Mesothelial cell of epicardium (in vitro differentiated cells): ENCODE data around the gene EGFL8. TPM values are rescaled to one million over a fixed set of nuclear protein-coding genes. Genes with fewer than 3 reads are reported as not detected.
"Not testable (repeated sequence)": the region's sequence is repeated elsewhere in the genome, so short reads cannot be mapped to it uniquely, and the experiment has no call there.

Experiments
- DNase-seq, 2 experiments: peaks; one replicate each; pipeline ENCODE4 v3.0.0; 2021; ENCODE audit warnings: low spot score in 2 of 2; ENCODE audit not compliant: unreplicated experiment in 2 of 2
- H3K27ac Mint-ChIP-seq: 2 replicates; pipeline ENCODE4 v1.8.0; 2021; ENCODE audit warnings: mixed read lengths
- H3K27me3 Mint-ChIP-seq: 2 replicates; pipeline ENCODE4 v1.8.0; 2021; ENCODE audit warnings: low read depth, mixed read lengths
- H3K36me3 Mint-ChIP-seq: 2 replicates; pipeline ENCODE4 v1.8.0; 2021; ENCODE audit warnings: mixed read lengths
- H3K4me1 Mint-ChIP-seq: 2 replicates; pipeline ENCODE4 v1.8.0; 2021; ENCODE audit warnings: mixed read lengths
- H3K4me3 Mint-ChIP-seq: 2 replicates; pipeline ENCODE4 v1.8.0; 2021; ENCODE audit warnings: mild to moderate bottlenecking, moderate library complexity, mixed read lengths
- H3K9me3 Mint-ChIP-seq: 2 replicates; pipeline ENCODE4 v1.8.0; 2021; ENCODE audit warnings: mixed read lengths
- total RNA-seq: library from RNA; stranded (reverse); gene quantifications from 3 replicates; pipeline ENCODE4 v1.2.1, GENCODE V29; 2021
- TF ChIP-seq, protein P1 (sequence below): fragments of 200-600 bp; sonication (generic); IDR thresholded peaks from one replicate; pipeline ENCODE4 v1.5.0; 2021; ENCODE audit warnings: antibody characterized with exemption; ENCODE audit not compliant: unreplicated experiment

The EGFL8 gene
- total RNA-seq, 1 donor from 2014 or later, result 48.3 TPM

DNA sequence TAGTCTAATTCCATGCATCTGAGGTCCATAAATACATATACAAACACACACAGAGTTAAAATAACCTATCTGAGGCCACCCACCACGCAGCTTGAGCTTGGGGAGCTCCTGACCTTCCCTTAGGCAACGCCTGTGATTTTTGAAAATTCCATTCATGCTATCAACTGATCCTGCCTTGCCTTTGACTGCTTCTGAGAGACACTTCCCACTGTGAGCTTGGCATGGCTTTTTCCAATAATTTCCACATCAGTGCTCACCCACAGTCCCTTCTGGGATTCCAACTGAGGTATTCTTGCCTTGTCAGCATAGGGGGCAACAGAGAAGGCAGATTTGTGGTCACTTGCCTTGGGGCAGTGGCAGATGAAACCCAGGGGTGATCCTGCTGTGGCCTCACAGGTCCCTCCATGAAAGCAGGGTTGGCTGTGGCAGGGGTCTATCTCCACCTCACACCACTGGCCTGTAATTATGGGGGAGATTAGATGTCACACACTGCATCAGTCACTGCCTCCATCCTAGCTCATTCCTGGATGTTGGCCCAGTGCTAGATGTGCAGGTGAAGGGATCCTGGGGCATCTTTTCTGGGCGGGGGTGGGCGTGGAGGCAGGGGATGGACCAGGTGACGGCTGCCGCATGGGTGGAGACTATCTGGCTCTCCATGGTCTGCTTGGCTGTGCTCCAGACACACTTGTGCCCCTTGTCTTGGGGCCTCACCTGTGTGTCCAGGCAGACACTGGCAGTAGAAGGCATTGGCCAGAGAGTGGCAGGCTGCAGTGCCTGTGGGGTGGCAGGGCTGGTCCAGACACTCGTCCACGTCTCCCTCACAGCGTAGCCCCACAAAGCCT, 39.3 kb downstream of the EGFL8 start:
- no peak for DNase-seq
- Mint-ChIP-seq H3K27me3 (peaks cover 15% of the 10 kb centered on the region), H3K4me1 (peaks cover 2% of the 10 kb centered on the region), H3K9me3 (peaks cover 8% of the 10 kb centered on the region), H3K4me3 (no peak overlapping the region), H3K36me3 (no peaks in the 10 kb centered on the region), H3K27ac (no peak overlapping the region)
- TF ChIP-seq, protein P1, sequence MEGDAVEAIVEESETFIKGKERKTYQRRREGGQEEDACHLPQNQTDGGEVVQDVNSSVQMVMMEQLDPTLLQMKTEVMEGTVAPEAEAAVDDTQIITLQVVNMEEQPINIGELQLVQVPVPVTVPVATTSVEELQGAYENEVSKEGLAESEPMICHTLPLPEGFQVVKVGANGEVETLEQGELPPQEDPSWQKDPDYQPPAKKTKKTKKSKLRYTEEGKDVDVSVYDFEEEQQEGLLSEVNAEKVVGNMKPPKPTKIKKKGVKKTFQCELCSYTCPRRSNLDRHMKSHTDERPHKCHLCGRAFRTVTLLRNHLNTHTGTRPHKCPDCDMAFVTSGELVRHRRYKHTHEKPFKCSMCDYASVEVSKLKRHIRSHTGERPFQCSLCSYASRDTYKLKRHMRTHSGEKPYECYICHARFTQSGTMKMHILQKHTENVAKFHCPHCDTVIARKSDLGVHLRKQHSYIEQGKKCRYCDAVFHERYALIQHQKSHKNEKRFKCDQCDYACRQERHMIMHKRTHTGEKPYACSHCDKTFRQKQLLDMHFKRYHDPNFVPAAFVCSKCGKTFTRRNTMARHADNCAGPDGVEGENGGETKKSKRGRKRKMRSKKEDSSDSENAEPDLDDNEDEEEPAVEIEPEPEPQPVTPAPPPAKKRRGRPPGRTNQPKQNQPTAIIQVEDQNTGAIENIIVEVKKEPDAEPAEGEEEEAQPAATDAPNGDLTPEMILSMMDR, result no peak

DNA sequence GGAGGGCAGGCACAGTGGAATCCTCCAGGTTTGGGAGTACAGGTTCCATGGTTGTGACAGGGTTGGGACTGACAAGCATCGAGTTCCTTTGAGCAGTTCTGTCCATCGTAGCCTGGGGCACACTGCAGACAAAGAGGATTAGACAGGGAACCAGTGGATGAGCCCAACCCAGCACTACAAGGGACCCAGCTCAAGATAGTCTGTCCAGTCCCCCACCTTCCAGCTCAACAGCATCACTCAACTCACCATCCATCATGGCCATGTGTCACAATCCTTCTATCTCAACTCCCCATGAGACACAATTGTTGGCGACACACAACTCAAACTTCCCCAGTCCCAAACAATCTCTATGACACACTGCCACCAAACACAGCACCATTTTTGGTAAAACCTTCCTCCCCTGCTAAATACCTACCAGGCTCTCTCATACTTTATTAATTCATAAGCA, 39.9 kb downstream of the EGFL8 start:
- TF ChIP-seq, protein P1, result no peak
- H3K27ac Mint-ChIP-seq, result no peak overlapping the region
- H3K9me3 Mint-ChIP-seq, result peaks cover 8% of the 10 kb centered on the region
- no peak overlapping the region for H3K4me3 Mint-ChIP-seq
- peaks cover 2% of the 10 kb centered on the region for H3K4me1 Mint-ChIP-seq
- H3K36me3 Mint-ChIP-seq, result no peaks in the 10 kb centered on the region
- H3K27me3 Mint-ChIP-seq, result peaks cover 22% of the 10 kb centered on the region
- no peak for DNase-seq

DNA sequence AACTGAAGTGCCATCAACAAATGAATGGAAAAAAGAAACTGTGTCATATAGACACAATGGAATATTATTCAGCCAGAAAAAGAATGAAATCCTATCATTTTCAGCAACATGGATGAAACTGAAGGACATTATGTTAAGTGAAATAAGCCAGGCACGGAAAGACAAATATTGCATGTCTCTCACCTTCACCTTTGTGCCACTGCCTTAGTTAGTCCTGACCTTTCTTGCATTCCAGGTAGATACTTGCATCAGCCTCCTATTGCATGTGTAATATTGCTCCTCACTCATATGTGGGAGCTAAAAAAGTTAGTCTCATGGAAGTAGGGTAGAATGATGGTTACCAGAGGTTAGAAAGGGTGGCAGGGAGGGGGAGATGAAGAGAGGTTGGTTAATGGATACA, 44.6 kb downstream of the EGFL8 start:
- TF ChIP-seq, protein P1, result no peak
- Mint-ChIP-seq H3K9me3 (peaks cover 8% of the 10 kb centered on the region), H3K27ac (no peak overlapping the region), H3K36me3 (no peaks in the 10 kb centered on the region), H3K4me3 (no peak overlapping the region), H3K27me3 (peaks cover 20% of the 10 kb centered on the region), H3K4me1 (no peaks in the 10 kb centered on the region)
- DNase-seq, result no peak

DNA sequence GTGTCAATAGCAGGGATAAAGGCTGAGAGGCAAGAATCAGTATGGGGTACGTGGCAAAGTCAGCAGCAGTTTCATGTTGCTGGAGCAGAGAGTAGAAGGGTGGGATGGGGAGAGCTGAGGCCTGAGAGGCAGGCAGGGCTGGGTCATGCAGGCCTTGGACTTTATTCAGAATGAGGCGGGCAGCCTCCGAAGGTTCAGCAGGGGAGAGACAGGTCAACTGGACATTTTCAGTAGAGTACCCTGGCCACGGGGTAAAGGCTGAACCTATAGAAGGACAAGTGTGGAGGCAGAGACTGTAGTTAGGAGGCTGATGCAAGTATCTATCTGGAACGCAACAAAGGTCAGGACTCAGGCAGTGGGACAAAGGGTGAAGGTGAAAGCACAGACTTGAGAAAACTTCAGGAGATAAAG, 45.8 kb downstream of the EGFL8 start:
- no peak for DNase-seq
- Mint-ChIP-seq H3K4me1 (no peaks in the 10 kb centered on the region), H3K27me3 (peaks cover 19% of the 10 kb centered on the region), H3K36me3 (no peaks in the 10 kb centered on the region), H3K9me3 (peaks cover 8% of the 10 kb centered on the region), H3K4me3 (no peak overlapping the region), H3K27ac (no peak overlapping the region)
- TF ChIP-seq, protein P1, result no peak

DNA sequence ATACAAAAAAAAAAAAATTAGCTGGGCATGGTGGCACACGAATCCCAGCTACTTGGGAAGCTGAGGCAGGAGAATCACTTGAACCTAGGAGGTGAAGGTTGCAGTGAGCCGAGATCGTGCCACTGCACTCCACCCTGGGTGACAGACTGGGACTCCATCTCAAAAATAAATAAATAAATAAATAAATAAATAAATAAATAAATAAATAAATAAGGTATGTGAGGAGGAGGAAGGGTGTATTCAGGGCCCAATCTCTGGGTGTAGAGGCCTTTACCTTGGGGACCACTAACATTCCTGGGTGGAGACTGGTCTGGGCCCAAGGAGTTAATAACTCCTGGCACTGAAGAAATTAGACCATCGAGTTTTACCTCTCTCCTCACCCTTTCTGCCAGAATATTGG, 47.0 kb downstream of the EGFL8 start:
- H3K4me1 Mint-ChIP-seq, H3K4me3 Mint-ChIP-seq, H3K36me3 Mint-ChIP-seq, DNase-seq, H3K9me3 Mint-ChIP-seq, H3K27ac Mint-ChIP-seq: not testable (repeated sequence)
- H3K27me3 Mint-ChIP-seq, result peaks cover 25% of the 10 kb centered on the region

DNA sequence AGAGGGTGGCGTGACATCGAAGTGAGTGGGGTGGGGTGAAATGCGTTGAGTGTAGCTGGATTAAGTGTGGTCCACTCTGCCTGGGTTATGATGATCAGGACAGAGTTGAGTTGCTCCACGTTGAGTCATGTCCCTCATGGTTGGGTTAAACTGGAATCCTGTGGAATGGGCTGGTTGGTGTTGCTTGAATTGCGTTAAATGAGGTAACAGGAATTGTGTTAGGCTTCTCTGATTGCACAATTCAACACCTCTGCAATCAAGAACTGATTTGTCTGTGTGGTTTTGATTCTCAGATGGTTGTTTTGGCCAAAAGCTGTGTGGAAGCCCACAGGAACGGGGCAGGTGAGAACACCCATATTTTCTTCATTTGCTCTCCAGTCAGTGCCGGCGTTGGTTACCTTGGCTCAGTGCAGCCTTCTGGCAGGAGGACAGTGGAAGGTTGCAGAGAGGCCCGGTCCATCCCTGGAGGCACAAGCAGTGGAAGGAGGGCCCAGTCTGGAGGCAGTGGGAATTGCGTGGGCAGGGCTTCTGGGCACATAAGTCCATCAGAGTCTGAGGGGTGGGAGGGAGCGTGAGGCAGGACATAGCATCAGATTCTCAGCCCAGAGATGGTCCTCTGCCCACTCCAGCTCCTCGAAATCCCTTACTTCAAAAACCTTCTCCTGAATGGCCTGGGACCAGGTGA, 47.8 kb downstream of the EGFL8 start:
- DNase-seq, result no peak
- H3K4me3 Mint-ChIP-seq, result no peak overlapping the region
- peaks cover 29% of the 10 kb centered on the region for H3K27me3 Mint-ChIP-seq
- TF ChIP-seq, protein P1, result no peak
- no peaks in the 10 kb centered on the region for H3K4me1 Mint-ChIP-seq
- no peaks in the 10 kb centered on the region for H3K36me3 Mint-ChIP-seq
- no peaks in the 10 kb centered on the region for H3K9me3 Mint-ChIP-seq
- H3K27ac Mint-ChIP-seq, result no peak overlapping the region
